Mesenchymal stem cell (in vitro differentiated cells and primary cell): ENCODE results near the gene BACE2.

Experiments used
- DNase-seq: peaks from one replicate; pipeline ENCODE4 v3.0.0-alpha.2; 2013
- H2AFZ ChIP-seq: one replicate; pipeline ENCODE4 v1.6.1; 2013; ENCODE audit warnings: low read depth, mild to moderate bottlenecking, control low read depth, inconsistent platforms, low read length, moderate library complexity
- H2AK5ac ChIP-seq: 2 replicates; pipeline ENCODE4 v1.6.1; 2013; ENCODE audit warnings: low read length, moderate library complexity, mild to moderate bottlenecking, inconsistent platforms; ENCODE audit not compliant: severe bottlenecking
- H2BK120ac ChIP-seq: one replicate; pipeline ENCODE4 v1.6.1; 2013; ENCODE audit warnings: low read depth, mild to moderate bottlenecking, inconsistent platforms, low read length, moderate library complexity
- H2BK12ac ChIP-seq, 2 experiments: one replicate each; pipeline ENCODE4 v1.6.1; 2013; ENCODE audit warnings: inconsistent platforms in 2 of 2, low read length in 2 of 2, mild to moderate bottlenecking in 2 of 2, moderate library complexity in 2 of 2, control low read depth in 1 of 2
- H2BK15ac ChIP-seq: one replicate; pipeline ENCODE4 v1.6.1; 2013; ENCODE audit warnings: mild to moderate bottlenecking, low read depth, inconsistent platforms; ENCODE audit not compliant: poor library complexity, severe bottlenecking
- H2BK5ac ChIP-seq: 2 replicates; pipeline ENCODE4 v1.6.1; 2013; ENCODE audit warnings: low read depth, mild to moderate bottlenecking, low read length, control low read depth, inconsistent platforms; ENCODE audit not compliant: poor library complexity, severe bottlenecking
- H3K14ac ChIP-seq, 2 experiments: one replicate each; pipeline ENCODE4 v1.6.1; 2013; ENCODE audit warnings: inconsistent platforms in 2 of 2, low read length in 2 of 2, control low read depth in 1 of 2, mild to moderate bottlenecking in 1 of 2, moderate library complexity in 1 of 2
- H3K18ac ChIP-seq, 2 experiments: one replicate each; pipeline ENCODE4 v1.6.1; 2013; ENCODE audit warnings: inconsistent platforms in 2 of 2, low read length in 2 of 2, control low read depth in 1 of 2, low read depth in 1 of 2, mild to moderate bottlenecking in 1 of 2
- H3K23ac ChIP-seq, 2 experiments: one replicate each; pipeline ENCODE4 v1.6.1; 2013; ENCODE audit warnings: inconsistent platforms in 2 of 2, low read length in 2 of 2, mild to moderate bottlenecking in 2 of 2, moderate library complexity in 2 of 2, control low read depth in 1 of 2
- H3K27ac ChIP-seq: 2 replicates; pipeline ENCODE4 v1.5.1; 2013; ENCODE audit warnings: mild to moderate bottlenecking, moderate library complexity, low read length, control low read depth, inconsistent platforms; ENCODE audit not compliant: poor library complexity, severe bottlenecking
- H3K27me3 ChIP-seq, 2 experiments: 2 replicates each; pipeline versions ENCODE4 v1.6.1 to v1.7.0; 2013; ENCODE audit warnings: low read length in 2 of 2, mild to moderate bottlenecking in 2 of 2, moderate library complexity in 2 of 2, control low read depth in 1 of 2, inconsistent platforms in 1 of 2; ENCODE audit not compliant: control insufficient read depth in 1 of 2, insufficient read depth in 1 of 2
- H3K36me3 ChIP-seq, 2 experiments: 2 replicates each; pipeline versions ENCODE4 v1.6.1 to v1.7.0; 2013; ENCODE audit warnings: low read length in 2 of 2, control low read depth in 1 of 2, inconsistent platforms in 1 of 2, low read depth in 1 of 2, mild to moderate bottlenecking in 1 of 2; ENCODE audit not compliant: insufficient read depth in 2 of 2, control insufficient read depth in 1 of 2
- H3K4ac ChIP-seq, 2 experiments: one replicate each; pipeline ENCODE4 v1.6.1; 2013; ENCODE audit warnings: inconsistent platforms in 2 of 2, low read length in 2 of 2, mild to moderate bottlenecking in 2 of 2, moderate library complexity in 2 of 2, control low read depth in 1 of 2, low read depth in 1 of 2
- H3K4me1 ChIP-seq: 2 replicates; pipeline ENCODE4 v1.6.1; 2013; ENCODE audit warnings: low read depth, low read length, control low read depth; ENCODE audit not compliant: control insufficient read depth, insufficient read depth
- H3K4me2 ChIP-seq: 2 replicates; pipeline ENCODE4 v1.6.1; 2013; ENCODE audit warnings: low read length, mild to moderate bottlenecking, inconsistent platforms; ENCODE audit not compliant: poor library complexity, severe bottlenecking
- H3K4me3 ChIP-seq, 2 experiments: 2 replicates each; pipeline versions ENCODE4 v1.5.1 to v1.7.0; 2013; ENCODE audit warnings: low read length in 2 of 2, mild to moderate bottlenecking in 2 of 2, control low read depth in 1 of 2, low read depth in 1 of 2; ENCODE audit not compliant: insufficient read depth in 1 of 2
- H3K79me1 ChIP-seq: replicated peaks from 2 replicates; pipeline ENCODE4 v1.6.1; 2013; ENCODE audit warnings: mild to moderate bottlenecking, control low read depth, low read length, inconsistent platforms; ENCODE audit not compliant: poor library complexity, severe bottlenecking
- H3K9ac ChIP-seq: 2 replicates; pipeline ENCODE4 v1.7.0; 2013; ENCODE audit warnings: mild to moderate bottlenecking, low read length, moderate library complexity
- H3K9me3 ChIP-seq: 2 replicates; pipeline ENCODE4 v1.7.0; 2013; ENCODE audit warnings: mild to moderate bottlenecking, low read length; ENCODE audit not compliant: control insufficient read depth
- H4K8ac ChIP-seq: one replicate; pipeline ENCODE4 v1.6.1; 2013; ENCODE audit warnings: inconsistent platforms, mild to moderate bottlenecking, low read length, moderate library complexity
- H4K91ac ChIP-seq: one replicate; pipeline ENCODE4 v1.6.1; 2013; ENCODE audit warnings: mild to moderate bottlenecking, low read length, inconsistent platforms
- WGBS: methylation state at CpG from one replicate; pipeline ENCODE4 v1.1.7; 2013; ENCODE audit warnings: mixed read lengths; 5-methylcytosine and 5-hydroxymethylcytosine counted together

Gene BACE2

GRCh38 chr21:41325138-41325912 is 157.4 kb downstream of the BACE2 start:
- Histone ChIP-seq H3K4me2 (no peak overlapping the region), H2BK15ac (no peak overlapping the region), H3K79me1 (no peaks in the 10 kb centered on the region), H4K8ac (no peak overlapping the region), H3K14ac (no peak overlapping the region), H3K23ac (no peak overlapping the region), H3K36me3 (no peaks in the 10 kb centered on the region), H2BK12ac (no peak overlapping the region), H3K18ac (no peak overlapping the region), H2BK120ac (no peak overlapping the region), H3K27me3 (peaks cover 4 to 16% of the 10 kb centered on the region in 2 experiments), H2AK5ac (no peak overlapping the region), H2AFZ (no peak overlapping the region), H3K4me3 (no peak overlapping the region), H3K9me3 (no peaks in the 10 kb centered on the region), H3K27ac (no peak overlapping the region), H3K4ac (no peak overlapping the region), H3K9ac (no peak overlapping the region), H2BK5ac (no peak overlapping the region), H4K91ac (no peak overlapping the region), H3K4me1 (no peaks in the 10 kb centered on the region)
- WGBS: 84% methylated on average over 5 of the region's 7 CpGs
- no peak for DNase-seq

- H3K23ac ChIP-seq: no peak overlapping the region
- H3K14ac ChIP-seq: no peak overlapping the region
- no peaks in the 10 kb centered on the region for H3K36me3 ChIP-seq
- H3K4me1 ChIP-seq: no peaks in the 10 kb centered on the region
- no peak overlapping the region for H3K18ac ChIP-seq
- no peak overlapping the region for H2AK5ac ChIP-seq
- no peak overlapping the region for H3K27ac ChIP-seq
- H3K9ac ChIP-seq: no peak overlapping the region
- peaks cover 4 to 6% of the 10 kb centered on the region in 2 experiments for H3K27me3 ChIP-seq
- H4K8ac ChIP-seq: no peak overlapping the region
- H3K4me3 ChIP-seq: no peak overlapping the region
- H3K79me1 ChIP-seq: no peaks in the 10 kb centered on the region
- no peak overlapping the region for H2BK5ac ChIP-seq
- H3K4me2 ChIP-seq: no peak overlapping the region
- no peaks in the 10 kb centered on the region for H3K9me3 ChIP-seq
- no peak overlapping the region for H3K4ac ChIP-seq
- WGBS: 84% methylated on average over 12 of the region's 13 CpGs
- no peak overlapping the region for H2BK120ac ChIP-seq
- no peak overlapping the region for H2AFZ ChIP-seq
- H2BK15ac ChIP-seq: no peak overlapping the region
- no peak overlapping the region for H4K91ac ChIP-seq
- H2BK12ac ChIP-seq: no peak overlapping the region
- DNase-seq: no peak
Measured at GRCh38 chr21:41326414-41327080, 158.6 kb downstream of the BACE2 start.

- Histone ChIP-seq H3K14ac (no peak overlapping the region), H2BK5ac (no peak overlapping the region), H3K4me1 (no peaks in the 10 kb centered on the region), H2BK15ac (no peak overlapping the region), H2AFZ (no peak overlapping the region), H3K4me3 (no peak overlapping the region), H3K4ac (no peak overlapping the region), H4K8ac (no peak overlapping the region), H3K9me3 (no peaks in the 10 kb centered on the region), H2BK12ac (no peak overlapping the region), H3K18ac (no peak overlapping the region), H3K23ac (no peak overlapping the region), H3K27ac (no peak overlapping the region), H3K27me3 (peaks cover 4 to 6% of the 10 kb centered on the region in 2 experiments), H2AK5ac (no peak overlapping the region), H2BK120ac (no peak overlapping the region), H3K36me3 (no peaks in the 10 kb centered on the region), H3K79me1 (no peaks in the 10 kb centered on the region), H4K91ac (no peak overlapping the region), H3K4me2 (no peak overlapping the region), H3K9ac (no peak overlapping the region)
- no peak for DNase-seq
- WGBS: 81% methylated on average over 8 of the region's 8 CpGs
Measured at GRCh38 chr21:41327753-41328152, 159.8 kb downstream of the BACE2 start.
